OCI-LY3 (cell line): ENCODE results near the gene SLC44A1.

Experiments
- CTCF ChIP-seq: fragments of 200-600, 300-600 bp; sonication (generic); IDR thresholded peaks from 2 replicates; pipeline ENCODE4 v1.5.1; 2014; ENCODE audit warnings: antibody characterized with exemption, low read length, low read depth
- EZH2phosphoT487 ChIP-seq: fragments of 200-600 bp; shearing (Covaris generic); IDR thresholded peaks from 2 replicates; pipeline ENCODE4 v1.6.1; 2018; ENCODE audit warnings: antibody characterized with exemption, mixed run types, low read depth

GRCh38 chr9:105396901-105397300 lies 152.4 kb downstream of the SLC44A1 start:
- no peak for TF ChIP-seq CTCF
- TF ChIP-seq EZH2phosphoT487 = no peak
